HL-60 (cell line): Measurements from ENCODE around the gene CSF1R.

Source experiments
- DNase-seq, 2 experiments: peaks; one replicate each; pipeline ENCODE4 v3.0.0-alpha.2; 2010 to 2020; ENCODE audit warnings: low read depth in 1 of 2, low spot score in 1 of 2
- H3K27ac ChIP-seq: fragments of 250-450 bp; sonication (Bioruptor Pico); replicated peaks from 2 replicates; pipeline ENCODE4 v1.5.1; 2020; ENCODE audit warnings: mild to moderate bottlenecking, moderate library complexity
- H3K27me3 ChIP-seq: fragments of 250-450 bp; sonication (Bioruptor Pico); 2 replicates; pipeline ENCODE4 v1.5.1; 2021; ENCODE audit warnings: mild to moderate bottlenecking, moderate library complexity; ENCODE audit not compliant: insufficient read depth, poor library complexity, severe bottlenecking
- H3K4me3 ChIP-seq: replicated peaks from 2 replicates; pipeline ENCODE4 v1.5.1; 2011; ENCODE audit warnings: mild to moderate bottlenecking, control low read depth, low read length; ENCODE audit not compliant: insufficient read depth
- CTCF ChIP-seq: IDR thresholded peaks from one replicate; pipeline ENCODE4 v1.5.1; 2011; ENCODE audit warnings: low read length, control low read depth, inconsistent platforms; ENCODE audit not compliant: insufficient read depth
- GABPA ChIP-seq: IDR thresholded peaks from 2 replicates; pipeline ENCODE4 v1.6.1; 2012; ENCODE audit warnings: low read depth
- POLR2AphosphoS5 ChIP-seq: IDR thresholded peaks from 2 replicates; pipeline ENCODE4 v1.6.1; 2012; ENCODE audit warnings: low read depth
- REST ChIP-seq: IDR thresholded peaks from 2 replicates; pipeline ENCODE4 v1.6.1; 2012; ENCODE audit warnings: low read depth; ENCODE audit not compliant: insufficient replicate concordance
- SPI1 ChIP-seq: IDR thresholded peaks from 2 replicates; pipeline ENCODE4 v1.6.1; 2012; ENCODE audit warnings: low read depth, mild to moderate bottlenecking, borderline replicate concordance

CSF1R gene

GRCh38 chr5:150133581-150134197, 47.3 kb upstream of the CSF1R start:
- H3K4me3 ChIP-seq: no peak overlapping the region
- no peak overlapping the region for H3K27ac ChIP-seq
- H3K27me3 ChIP-seq: no peaks in the 10 kb centered on the region
- TF ChIP-seq SPI1 (no peak), GABPA (no peak), CTCF (no peak), REST (no peak), POLR2AphosphoS5 (no peak)
- DNase-seq: no peak

- no peak for DNase-seq
- Histone ChIP-seq H3K27ac (no peak overlapping the region), H3K27me3 (no peaks in the 10 kb centered on the region)
Observed at GRCh38 chr5:150132740-150133139, 46.4 kb upstream of the CSF1R start.

More at GRCh38 chr5:150132740-150133139, 46.4 kb upstream of the CSF1R start:
- H3K4me3 ChIP-seq: no peak overlapping the region
- TF ChIP-seq GABPA (no peak), SPI1 (no peak), POLR2AphosphoS5 (no peak), CTCF (no peak), REST (no peak)
